Nephron (organoid): ENCODE data around the gene SPSB2.
A peak's percentile ranks its signal among the peaks of the same experiment; 100 is the strongest.
"Not testable (repeated sequence)": the region's sequence is repeated elsewhere in the genome, so short reads cannot be mapped to it uniquely, and the experiment has no call there.

Experiments
- H3K27ac Mint-ChIP-seq, 3 experiments: 2 replicates each; pipeline ENCODE4 v1.8.0; 2020; ENCODE audit warnings: mixed read lengths in 3 of 3, mild to moderate bottlenecking in 2 of 3, moderate library complexity in 1 of 3
- H3K27me3 Mint-ChIP-seq: 2 replicates; pipeline ENCODE4 v1.8.0; 2021; ENCODE audit warnings: low read depth, mild to moderate bottlenecking, moderate library complexity, mixed read lengths
- H3K36me3 Mint-ChIP-seq: 2 replicates; pipeline ENCODE4 v1.8.0; 2020; ENCODE audit warnings: low read depth, mixed read lengths
- H3K4me1 Mint-ChIP-seq: 2 replicates; pipeline ENCODE4 v1.8.0; 2020; ENCODE audit warnings: mixed read lengths
- H3K4me3 Mint-ChIP-seq, 3 experiments: 2 replicates each; pipeline ENCODE4 v1.8.0; 2020; ENCODE audit warnings: mild to moderate bottlenecking in 3 of 3, mixed read lengths in 3 of 3, moderate library complexity in 2 of 3
- H3K9me3 Mint-ChIP-seq: 2 replicates; pipeline ENCODE4 v1.8.0; 2020; ENCODE audit warnings: mixed read lengths
- TF ChIP-seq, protein P1 (sequence below), 3 experiments: fragments of 200-600 bp; sonication (generic); IDR thresholded peaks; one replicate each; pipeline ENCODE4 v1.5.0; 2021; ENCODE audit warnings: antibody characterized with exemption in 3 of 3; ENCODE audit not compliant: unreplicated experiment in 3 of 3

Gene SPSB2

DNA sequence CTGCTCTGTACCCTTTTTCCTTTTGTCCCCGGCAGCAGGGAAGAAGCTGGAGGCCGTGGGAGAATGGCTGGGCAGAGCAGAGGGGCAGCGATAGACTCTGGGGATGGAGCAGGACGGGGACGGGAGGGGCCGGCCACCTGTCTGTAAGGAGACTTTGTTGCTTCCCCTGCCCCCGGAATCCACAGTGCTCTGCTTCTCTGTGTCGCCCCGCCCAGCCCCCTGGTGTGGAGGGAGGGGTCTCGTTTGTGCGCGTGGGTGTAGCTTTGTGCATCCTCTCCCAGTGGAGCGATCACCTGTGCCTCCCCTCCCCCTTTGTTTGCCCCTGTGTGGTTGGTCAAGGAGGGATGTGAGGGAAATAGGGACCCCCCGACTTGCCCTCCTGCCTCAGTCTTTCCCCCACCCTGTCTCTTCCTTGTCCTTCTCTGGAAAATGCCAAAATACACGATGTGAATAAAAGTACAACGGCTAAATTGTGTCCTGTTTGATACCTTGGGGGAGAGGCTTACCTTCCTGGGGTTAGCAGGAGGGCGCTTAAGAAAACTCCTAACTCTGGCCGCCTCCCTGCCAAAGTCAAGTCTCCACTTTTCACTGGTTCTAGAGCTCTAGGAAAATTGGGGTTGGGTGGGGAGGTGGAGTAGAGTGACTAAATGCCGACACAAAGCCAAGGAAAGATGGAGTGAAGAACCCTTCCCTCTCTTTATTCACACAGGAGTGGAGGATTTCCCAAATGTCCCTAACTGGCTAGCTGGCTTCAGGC is 6.8 kb downstream of the SPSB2 start:
- Mint-ChIP-seq H3K9me3 (no peaks in the 10 kb centered on the region), H3K27ac (peak overlapping the region in 1 of 3 experiments; percentile 93), H3K4me3 (peak overlapping the region; percentile 90 to 97 (median 96)), H3K27me3 (peaks cover 7% of the 10 kb centered on the region), H3K36me3 (peaks cover 58% of the 10 kb centered on the region), H3K4me1 (peaks cover 29% of the 10 kb centered on the region)
- TF ChIP-seq, protein P1, sequence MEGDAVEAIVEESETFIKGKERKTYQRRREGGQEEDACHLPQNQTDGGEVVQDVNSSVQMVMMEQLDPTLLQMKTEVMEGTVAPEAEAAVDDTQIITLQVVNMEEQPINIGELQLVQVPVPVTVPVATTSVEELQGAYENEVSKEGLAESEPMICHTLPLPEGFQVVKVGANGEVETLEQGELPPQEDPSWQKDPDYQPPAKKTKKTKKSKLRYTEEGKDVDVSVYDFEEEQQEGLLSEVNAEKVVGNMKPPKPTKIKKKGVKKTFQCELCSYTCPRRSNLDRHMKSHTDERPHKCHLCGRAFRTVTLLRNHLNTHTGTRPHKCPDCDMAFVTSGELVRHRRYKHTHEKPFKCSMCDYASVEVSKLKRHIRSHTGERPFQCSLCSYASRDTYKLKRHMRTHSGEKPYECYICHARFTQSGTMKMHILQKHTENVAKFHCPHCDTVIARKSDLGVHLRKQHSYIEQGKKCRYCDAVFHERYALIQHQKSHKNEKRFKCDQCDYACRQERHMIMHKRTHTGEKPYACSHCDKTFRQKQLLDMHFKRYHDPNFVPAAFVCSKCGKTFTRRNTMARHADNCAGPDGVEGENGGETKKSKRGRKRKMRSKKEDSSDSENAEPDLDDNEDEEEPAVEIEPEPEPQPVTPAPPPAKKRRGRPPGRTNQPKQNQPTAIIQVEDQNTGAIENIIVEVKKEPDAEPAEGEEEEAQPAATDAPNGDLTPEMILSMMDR (IDR thresholded peaks at IDR 0.05; ENCODE audit: unreplicated experiment in 3 of 3): no peak

DNA sequence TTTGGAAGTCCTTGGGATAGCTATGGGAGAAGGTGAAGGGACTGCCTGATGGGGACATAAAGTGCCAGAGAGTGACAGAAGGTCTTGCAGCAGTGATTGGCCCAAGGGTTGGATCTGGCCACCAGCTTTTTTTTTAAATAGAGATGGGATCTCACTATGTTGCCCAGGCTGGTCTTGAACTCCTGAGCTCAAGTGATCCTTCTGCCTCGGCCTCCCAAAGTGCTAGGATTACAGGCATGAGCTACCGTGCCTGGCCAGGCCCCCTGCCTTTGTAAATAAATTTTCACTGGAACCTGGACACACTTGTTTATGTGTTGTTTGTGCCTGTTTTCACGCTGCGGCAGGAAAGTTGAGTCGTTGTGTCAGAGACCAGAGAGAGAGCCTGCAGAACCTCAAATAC is 7.8 kb downstream of the SPSB2 start:
- H3K4me1 Mint-ChIP-seq: peaks cover 24% of the 10 kb centered on the region
- H3K27ac Mint-ChIP-seq: peak overlapping the region in 1 of 3 experiments; percentile 30
- H3K36me3 Mint-ChIP-seq: peaks cover 63% of the 10 kb centered on the region
- H3K27me3 Mint-ChIP-seq, H3K9me3 Mint-ChIP-seq: not testable (repeated sequence)
- peak overlapping the region; percentile 48 to 78 (median 75) for H3K4me3 Mint-ChIP-seq

DNA sequence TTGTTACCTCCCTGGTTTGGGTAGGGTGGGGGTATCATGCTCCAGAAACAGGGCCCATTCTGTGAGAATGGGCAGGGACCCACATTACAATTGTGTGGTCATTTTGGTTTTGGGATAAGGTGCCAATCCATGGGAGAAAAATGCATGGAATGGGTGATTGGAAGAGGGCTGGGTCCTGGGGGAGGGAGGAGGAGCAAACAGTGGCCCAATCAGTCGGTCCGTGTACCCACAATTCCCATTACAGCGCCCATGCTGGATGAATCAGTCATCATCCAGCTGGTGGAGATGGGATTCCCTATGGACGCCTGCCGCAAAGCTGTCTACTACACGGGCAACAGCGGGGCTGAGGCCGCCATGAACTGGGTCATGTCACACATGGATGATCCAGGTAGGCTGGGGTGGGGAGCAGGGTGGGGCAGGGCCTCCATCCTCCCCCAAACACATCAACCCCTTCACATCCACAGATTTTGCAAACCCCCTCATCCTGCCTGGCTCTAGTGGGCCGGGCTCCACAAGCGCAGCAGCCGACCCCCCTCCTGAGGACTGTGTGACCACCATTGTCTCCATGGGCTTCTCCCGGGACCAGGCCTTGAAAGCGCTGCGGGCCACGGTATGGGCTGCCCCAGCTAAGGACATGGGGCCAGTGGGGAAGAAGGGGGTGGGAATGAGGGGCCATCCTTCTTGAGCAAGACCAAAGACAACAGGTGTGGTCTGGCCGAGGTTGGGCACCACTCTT is 9.3 kb downstream of the SPSB2 start:
- Mint-ChIP-seq H3K4me1 (peaks cover 11% of the 10 kb centered on the region), H3K27ac (no peak overlapping the region), H3K4me3 (peak overlapping the region in 1 of 3 experiments; percentile 44), H3K9me3 (no peaks in the 10 kb centered on the region), H3K36me3 (peaks cover 58% of the 10 kb centered on the region), H3K27me3 (peaks cover 6% of the 10 kb centered on the region)
- TF ChIP-seq, protein P1 (IDR thresholded peaks at IDR 0.05; ENCODE audit: unreplicated experiment in 3 of 3): no peak

DNA sequence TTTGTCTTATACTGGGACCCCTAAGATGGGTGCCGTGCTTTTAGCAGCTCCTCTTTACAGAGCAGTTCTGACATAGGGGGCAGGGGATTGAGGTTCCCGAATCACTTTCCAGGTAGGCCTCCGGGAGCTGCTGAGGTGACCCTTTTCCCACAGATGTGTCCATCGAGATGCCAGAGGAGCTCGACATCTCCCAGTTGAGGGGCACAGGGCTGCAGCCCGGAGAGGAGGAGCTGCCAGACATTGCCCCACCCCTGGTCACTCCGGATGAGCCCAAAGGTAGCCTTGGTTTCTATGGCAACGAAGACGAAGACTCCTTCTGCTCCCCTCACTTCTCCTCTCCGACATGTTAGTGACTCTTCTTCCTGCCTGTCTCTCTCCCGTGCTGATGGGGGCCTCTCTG is 10.1 kb downstream of the SPSB2 start:
- Mint-ChIP-seq H3K27ac (no peak overlapping the region), H3K4me3 (no peak overlapping the region), H3K27me3 (peaks cover 3% of the 10 kb centered on the region), H3K4me1 (peaks cover 5% of the 10 kb centered on the region), H3K9me3 (no peaks in the 10 kb centered on the region), H3K36me3 (peaks cover 61% of the 10 kb centered on the region)
- TF ChIP-seq, protein P1 (IDR thresholded peaks at IDR 0.05; ENCODE audit: unreplicated experiment in 3 of 3): no peak

DNA sequence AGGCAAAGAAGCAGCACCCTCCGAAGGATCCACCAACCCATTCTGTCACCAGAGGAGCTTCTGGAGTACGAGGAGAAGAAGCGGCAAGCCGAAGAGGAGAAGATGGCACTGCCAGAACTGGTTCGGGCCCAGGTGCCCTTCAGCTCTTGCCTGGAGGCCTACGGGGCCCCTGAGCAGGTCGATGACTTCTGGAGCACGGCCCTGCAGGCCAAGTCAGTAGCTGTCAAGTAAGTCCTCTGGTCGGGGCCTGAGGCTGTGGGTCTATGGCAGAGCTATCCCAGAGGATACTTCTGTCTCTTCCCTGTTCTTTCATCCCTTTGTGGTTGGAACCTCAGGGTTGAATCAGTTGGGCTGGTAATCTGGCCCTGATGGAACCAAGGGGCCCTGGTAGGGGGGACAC is 11.7 kb downstream of the SPSB2 start:
- Mint-ChIP-seq H3K4me1 (peaks cover 2% of the 10 kb centered on the region), H3K36me3 (peaks cover 73% of the 10 kb centered on the region), H3K9me3 (no peaks in the 10 kb centered on the region), H3K27me3 (peaks cover 3% of the 10 kb centered on the region), H3K27ac (no peak overlapping the region), H3K4me3 (no peak overlapping the region)
- TF ChIP-seq, protein P1 (IDR thresholded peaks at IDR 0.05; ENCODE audit: unreplicated experiment in 3 of 3): no peak

DNA sequence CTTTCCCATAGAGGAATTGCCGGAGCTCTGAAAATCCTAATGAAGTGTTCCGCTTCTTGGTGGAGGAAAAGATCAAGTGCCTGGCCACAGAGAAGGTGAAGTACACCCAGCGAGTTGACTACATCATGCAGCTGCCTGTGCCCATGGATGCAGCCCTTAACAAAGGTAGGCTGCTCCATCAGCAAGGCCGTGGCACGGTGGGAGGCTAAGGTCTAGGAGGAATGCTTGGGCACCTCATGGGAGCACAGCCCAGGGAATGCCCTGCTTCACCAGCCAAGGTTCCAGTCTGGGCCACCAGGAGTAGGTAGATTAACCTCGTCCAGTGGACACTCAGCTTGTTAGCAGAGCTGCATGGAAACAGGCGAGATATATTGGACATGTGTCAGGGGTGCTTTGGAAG is 12.2 kb downstream of the SPSB2 start:
- Mint-ChIP-seq H3K4me3 (no peak overlapping the region), H3K4me1 (no peaks in the 10 kb centered on the region), H3K36me3 (peaks cover 74% of the 10 kb centered on the region), H3K9me3 (no peaks in the 10 kb centered on the region), H3K27me3 (peaks cover 3% of the 10 kb centered on the region), H3K27ac (no peak overlapping the region)
- TF ChIP-seq, protein P1 (IDR thresholded peaks at IDR 0.05; ENCODE audit: unreplicated experiment in 3 of 3): no peak
